ENCODE results near the gene MPPED2.

MPPED2 gene

GRCh38 chr11:30405385-30405784 is 180.8 kb downstream of the MPPED2 start:
- no peak for DNase-seq

- DNase-seq = no peak
Measured at GRCh38 chr11:30404136-30404535, 182.0 kb downstream of the MPPED2 start.

DNA sequence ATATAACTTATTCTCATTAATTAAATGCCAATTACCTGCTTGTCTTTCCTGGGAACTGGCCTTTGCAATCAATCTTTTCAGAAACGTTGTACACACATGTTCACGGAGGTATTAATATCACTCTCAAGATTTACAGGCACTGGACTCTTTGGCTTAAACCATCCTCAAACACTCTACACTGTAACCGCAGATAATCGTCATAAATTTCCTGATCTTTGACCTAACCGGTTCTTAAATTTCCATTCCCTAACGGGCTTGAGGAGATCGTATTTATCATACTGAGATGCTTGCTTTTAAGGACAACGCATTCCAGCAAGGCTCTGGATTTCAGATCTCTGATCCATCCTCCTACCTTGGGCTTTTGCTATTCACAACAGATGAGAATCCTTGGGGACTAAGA is 190.4 kb downstream of the MPPED2 start:
- DNase-seq = no peak

DNA sequence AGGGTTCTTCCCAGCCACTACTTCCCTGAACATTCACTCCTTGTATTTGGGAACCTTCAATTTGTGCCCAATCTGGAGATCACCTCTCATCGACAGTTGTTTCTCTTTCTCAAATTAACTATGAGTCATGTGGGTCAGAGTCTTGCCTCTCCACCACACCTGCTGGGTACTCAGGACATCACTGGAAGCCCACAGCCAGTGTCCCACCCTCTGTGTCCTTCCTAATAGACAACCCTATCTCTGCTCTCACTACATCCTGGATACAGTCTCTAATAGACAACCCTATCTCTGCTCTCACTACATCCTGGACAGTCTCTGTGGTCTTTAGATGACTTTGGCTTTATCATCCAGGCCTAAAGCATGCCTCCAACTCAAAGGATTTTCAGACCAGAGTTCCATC is 193.1 kb downstream of the MPPED2 start:
- DNase-seq = no peak

DNA sequence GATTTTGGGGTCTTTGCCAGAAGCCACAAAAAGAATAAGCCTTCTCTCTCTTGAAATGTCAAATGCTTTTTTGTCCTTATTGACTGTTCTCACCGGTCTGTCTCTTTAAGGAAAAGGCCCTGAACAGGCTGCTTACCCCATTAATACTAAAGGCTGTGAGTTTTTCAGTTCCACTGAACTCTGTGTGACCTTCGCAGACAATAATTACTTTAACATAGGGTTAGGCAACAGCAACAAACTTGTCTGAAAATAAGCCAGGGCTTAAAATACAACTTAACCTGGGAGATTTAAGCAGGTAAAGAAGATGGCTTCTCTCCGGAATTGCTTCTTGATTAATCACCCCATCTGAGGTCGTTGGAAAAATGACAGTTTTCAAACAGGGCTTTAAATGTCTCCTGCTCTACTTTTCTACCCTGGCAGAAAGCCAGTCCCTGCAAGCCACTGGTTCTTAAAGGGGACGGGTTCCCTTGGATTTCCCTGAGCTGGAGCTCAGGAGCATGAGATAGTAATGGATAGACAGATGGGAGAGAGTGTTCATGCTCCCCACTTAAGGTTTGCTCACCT is 193.8 kb downstream of the MPPED2 start:
- DNase-seq = no peak

DNA sequence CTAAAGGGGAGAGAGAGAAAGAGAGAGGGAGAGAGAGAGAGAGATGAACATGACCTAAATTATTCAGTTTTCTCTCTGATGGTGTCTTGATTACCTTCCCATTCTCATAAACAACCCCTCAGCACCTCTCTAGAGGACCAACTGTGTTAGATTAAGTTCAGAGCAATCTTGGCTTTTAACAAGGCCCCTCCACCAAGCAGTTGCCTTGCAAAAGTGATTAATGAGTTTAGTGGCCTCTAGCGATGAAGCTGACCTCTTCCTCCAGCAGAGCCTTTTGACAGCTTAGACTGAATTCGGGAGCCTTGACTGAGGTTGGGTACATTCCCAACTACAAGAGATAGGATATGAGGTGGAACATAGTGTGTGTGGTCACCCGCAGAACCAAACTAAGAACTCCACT is 197.2 kb downstream of the MPPED2 start:
- DNase-seq = no peak

DNA sequence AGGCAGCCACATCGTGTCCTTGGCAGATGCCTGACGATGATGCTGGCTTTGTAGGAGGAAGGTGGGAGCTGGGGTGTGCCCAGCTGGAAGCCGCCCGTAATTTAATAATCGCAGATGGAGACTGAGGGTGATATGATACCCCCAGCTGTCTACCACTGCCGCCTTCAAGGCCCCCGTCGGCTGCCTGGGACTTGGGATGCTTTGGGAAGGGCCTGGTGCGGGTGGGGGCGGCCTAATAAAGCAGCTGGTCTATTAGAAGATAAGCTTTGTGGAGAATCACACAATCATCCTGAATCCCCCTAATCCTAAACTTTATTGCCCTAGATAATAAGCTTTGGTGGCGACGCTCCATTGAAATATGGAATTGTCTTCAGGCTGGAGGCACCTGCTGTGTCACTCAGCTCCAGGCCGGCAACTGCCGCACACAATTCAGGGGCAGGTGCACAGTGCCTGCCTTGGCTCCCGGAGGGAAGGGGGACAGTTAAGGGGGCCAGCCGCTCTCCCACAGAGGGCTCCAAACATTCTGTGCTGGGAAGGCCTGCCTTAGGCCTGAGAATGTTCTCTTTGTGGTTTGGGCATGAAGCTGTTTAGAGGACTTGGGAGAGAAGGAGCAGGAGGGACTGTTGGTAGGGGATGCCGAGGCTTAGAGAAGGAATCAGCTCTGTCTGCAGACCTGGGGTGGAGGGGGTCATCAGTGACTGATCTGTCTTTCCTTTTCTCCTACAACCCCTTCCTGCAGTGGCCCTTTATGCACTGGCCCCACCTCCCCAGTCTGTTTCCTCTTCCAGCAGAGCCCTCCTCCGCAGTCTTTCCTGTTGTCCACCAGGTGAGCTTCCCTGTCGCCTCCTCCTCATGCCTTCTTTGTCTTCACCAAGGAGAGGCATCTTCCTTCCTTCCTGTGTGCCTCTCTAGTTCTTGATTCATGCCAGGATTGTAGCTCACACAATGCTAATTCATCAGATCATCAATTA is 198.0 kb downstream of the MPPED2 start:
- no peak for DNase-seq

- DNase-seq = no peak
Measured at GRCh38 chr11:30381879-30382278, 204.3 kb downstream of the MPPED2 start.

DNA sequence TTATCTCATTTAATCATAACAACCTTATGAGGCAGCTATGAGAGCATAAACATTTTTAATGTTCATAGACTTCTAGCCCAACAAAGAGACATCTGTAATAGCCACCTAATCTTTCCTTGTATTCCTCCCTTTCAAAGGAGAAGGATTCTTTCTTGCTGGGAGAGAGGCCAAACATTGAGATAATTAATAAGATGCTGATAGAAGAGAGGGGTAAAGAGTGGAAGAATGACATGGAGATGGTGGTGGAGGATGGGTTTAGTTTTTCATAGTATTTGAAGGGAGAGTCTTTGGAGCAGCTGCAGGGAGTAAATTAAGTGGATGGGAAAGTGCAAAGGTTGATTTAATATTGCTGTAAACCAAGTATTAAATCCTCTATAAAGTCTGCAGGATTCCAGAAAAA is 205.3 kb downstream of the MPPED2 start:
- DNase-seq = no peak

DNA sequence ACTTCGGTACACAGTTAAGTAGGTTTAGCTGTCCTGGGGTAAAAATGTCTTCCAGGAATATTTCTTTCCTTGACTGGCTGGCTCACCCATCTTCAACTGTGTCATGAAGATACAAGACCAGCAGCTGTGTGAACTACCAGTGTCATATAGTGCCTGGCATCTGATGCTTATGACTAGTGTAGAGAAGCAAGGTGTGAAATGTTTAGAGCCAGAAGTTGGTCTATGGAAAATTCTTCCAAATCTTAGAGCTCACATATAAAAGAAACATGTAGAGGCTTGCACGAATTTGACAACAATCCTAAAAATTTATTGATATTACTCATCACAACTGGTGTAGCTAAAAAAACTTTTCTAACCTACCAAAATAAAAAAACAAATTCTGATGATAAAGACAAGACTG is 208.8 kb downstream of the MPPED2 start:
- DNase-seq = no peak

DNA sequence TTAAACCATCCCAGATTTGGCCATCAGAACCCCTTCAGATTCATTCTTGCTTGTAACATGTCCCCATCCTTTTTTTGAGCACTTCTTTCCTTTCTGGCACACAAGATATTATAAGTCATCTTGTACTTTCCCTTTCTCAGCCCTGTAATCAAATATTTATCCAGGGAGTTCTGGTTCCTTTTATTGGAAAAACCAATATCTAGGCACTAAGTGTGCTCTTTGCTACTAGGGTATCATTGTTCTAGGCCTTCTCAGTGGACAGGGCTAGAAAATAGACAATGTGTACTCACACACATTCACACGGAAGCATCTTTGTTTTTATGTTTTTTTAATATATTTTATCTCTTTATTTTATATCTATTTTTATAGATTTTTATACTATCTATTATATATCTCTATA is 216.0 kb downstream of the MPPED2 start:
- no peak for DNase-seq

DNA sequence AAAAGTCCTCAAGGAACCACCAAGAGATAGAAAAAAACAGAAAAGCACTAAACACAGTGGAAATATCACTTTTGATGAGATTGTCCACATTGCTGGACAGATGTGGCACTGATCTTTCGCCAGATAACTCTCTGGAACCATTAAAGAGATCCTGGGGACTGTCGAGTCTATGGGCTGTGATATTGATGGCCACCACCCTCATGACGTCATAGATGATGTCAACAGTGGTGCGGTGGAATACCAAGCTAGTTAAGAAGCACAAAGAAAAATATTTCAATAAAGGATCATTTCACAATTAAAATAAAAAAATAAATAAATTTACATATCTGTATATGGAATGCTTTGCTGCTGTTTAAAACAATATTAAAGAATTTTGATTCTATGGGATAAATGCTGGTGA is 217.8 kb downstream of the MPPED2 start:
- DNase-seq = no peak

GRCh38 chr11:30365793-30366517 is 220.2 kb downstream of the MPPED2 start:
- no peak for DNase-seq

DNA sequence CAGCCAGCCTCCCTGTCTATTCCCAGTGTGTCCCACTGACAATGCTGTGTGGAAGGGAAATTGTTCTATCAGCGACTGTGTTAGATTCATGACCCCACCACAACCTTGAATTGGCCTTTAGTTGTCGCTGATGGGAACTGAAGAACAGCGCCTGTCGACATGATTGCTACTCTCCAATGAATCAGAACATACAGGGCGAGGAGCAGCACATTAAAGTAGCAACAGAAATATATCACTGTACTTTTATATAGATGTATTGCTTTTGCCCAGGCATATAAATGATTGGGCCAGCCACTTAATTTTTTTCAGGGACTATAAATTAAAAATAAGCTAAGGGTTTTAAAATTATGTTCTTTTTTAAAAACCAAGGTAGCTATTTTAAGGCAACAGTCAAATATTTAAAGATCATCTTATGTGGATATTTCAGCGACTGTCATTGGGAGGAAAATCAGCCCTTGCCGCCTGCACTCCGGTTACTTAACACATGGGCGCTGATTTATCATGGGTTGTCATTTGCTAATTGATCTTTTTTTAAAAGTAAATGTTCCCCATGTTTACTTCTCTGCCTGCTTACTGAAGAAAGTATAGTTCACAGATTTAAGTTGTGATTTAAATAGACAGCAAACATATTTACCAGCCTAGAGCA is 221.2 kb downstream of the MPPED2 start:
- DNase-seq = no peak

DNA sequence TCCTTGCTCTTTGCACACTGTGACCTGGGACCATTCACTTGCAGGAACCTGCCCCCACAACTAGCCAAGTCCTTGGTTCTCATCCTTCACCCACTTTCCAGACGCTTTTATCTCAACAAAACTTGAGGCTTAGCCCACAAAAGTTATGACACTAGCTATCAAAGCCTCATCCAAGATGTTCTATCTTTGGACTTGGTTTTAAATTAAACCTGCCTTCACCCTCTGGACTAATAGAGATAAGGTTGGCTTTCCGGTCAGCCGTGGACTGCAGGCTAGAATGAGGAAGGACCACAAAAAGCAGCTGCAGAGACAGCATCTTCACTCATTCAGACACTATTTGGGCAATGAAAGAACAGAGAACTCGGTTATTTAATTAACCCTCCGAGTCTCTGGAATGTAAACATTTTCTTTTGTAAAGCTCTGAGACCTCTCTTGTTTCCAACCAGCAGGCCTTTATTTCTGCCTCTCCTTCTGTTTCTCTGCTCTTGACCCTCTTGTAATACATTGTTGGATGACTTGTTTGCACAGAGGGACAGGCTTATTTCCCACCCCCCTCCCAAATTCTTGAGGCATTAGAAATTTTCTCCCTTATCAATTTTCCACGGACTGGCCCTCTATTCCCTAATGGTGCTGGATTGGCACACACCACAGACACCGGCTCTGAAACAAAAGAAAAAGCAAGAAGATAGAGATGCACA is 221.9 kb downstream of the MPPED2 start:
- no peak for DNase-seq

DNA sequence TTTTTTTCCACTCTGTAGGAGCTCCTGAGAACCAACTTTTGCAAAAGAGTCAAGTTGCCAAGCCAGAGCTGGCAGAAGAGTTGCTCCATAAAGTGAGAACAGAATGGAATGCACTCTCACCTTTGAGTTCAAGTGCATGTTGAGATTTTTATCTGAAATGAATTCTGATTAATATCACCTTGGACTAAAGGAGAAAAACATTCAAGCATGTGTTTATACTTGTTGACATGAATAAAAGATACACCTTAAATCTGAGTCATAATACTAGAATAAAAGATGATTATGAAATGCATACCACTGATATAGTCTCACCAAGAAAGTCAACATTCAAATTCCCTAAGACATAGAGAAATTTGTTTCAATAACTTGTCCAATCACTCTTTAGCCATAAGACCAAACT is 225.4 kb downstream of the MPPED2 start:
- DNase-seq = no peak

Measured in GF-D8 (cell line).